GM23338 (cell line): Measurements from ENCODE around the gene COL21A1. TPM values are rescaled to one million over a fixed set of nuclear protein-coding genes. Genes with fewer than 3 reads are reported as not detected.

Experiments used
- ATAC-seq: fragments of 200-7000 bp; cut with Tn5 transposase; 3 replicates; pipeline ENCODE4 v1.9.1; 2020
- DNase-seq: peaks from one replicate; pipeline ENCODE4 v3.0.0-alpha.2; 2015; ENCODE audit warnings: low spot score
- H2AFZ ChIP-seq: fragments of 200-600 bp; sonication (generic); 2 replicates; pipeline ENCODE4 v1.8.0; 2016; ENCODE audit warnings: antibody characterized with exemption, mild to moderate bottlenecking, moderate library complexity
- H3F3A ChIP-seq: fragments of 200-600 bp; sonication (generic); replicated peaks from 2 replicates; pipeline ENCODE4 v1.8.0; 2017; ENCODE audit warnings: antibody characterized with exemption, mixed run types, low read depth
- H3K27ac ChIP-seq: fragments of 200-600 bp; sonication (generic); 2 replicates; pipeline ENCODE4 v1.6.1; 2016; ENCODE audit warnings: low read depth
- H3K27me3 ChIP-seq: fragments of 200-600 bp; sonication (generic); 2 replicates; pipeline ENCODE4 v1.8.0; 2016; ENCODE audit warnings: mild to moderate bottlenecking, mixed run types, moderate library complexity; ENCODE audit not compliant: insufficient read depth
- H3K36me3 ChIP-seq: fragments of 200-600 bp; sonication (generic); 2 replicates; pipeline ENCODE4 v1.8.0; 2016; ENCODE audit warnings: mild to moderate bottlenecking; ENCODE audit not compliant: insufficient read depth
- H3K4me1 ChIP-seq: fragments of 200-600 bp; sonication (generic); 2 replicates; pipeline ENCODE4 v1.8.0; 2016; ENCODE audit warnings: mild to moderate bottlenecking, moderate library complexity; ENCODE audit not compliant: insufficient read depth
- H3K4me2 ChIP-seq: fragments of 200-600 bp; sonication (generic); 2 replicates; pipeline ENCODE4 v1.7.1; 2017; ENCODE audit warnings: mixed run types
- H3K4me3 ChIP-seq: fragments of 200-600 bp; sonication (generic); 2 replicates; pipeline ENCODE4 v1.6.1; 2016; ENCODE audit warnings: mixed run types
- H3K79me2 ChIP-seq: fragments of 200-600 bp; sonication (generic); replicated peaks from 2 replicates; pipeline ENCODE4 v1.8.0; 2017; ENCODE audit warnings: mild to moderate bottlenecking; ENCODE audit not compliant: insufficient read depth
- H3K9me2 ChIP-seq: fragments of 200-600 bp; sonication (generic); 2 replicates; pipeline ENCODE4 v1.8.0; 2017; ENCODE audit not compliant: insufficient read depth
- H4K20me1 ChIP-seq: fragments of 200-600 bp; sonication (generic); replicated peaks from 2 replicates; pipeline ENCODE4 v1.8.0; 2017; ENCODE audit warnings: mild to moderate bottlenecking; ENCODE audit not compliant: insufficient read depth
- H3K27ac Mint-ChIP-seq: 2 replicates; pipeline ENCODE4 v1.8.0; 2020; ENCODE audit warnings: inconsistent platforms, mild to moderate bottlenecking, moderate library complexity, mixed read lengths
- H3K27me3 Mint-ChIP-seq: 3 replicates; pipeline ENCODE4 v1.8.0; 2022; ENCODE audit warnings: low read depth, mild to moderate bottlenecking, moderate library complexity, mixed read lengths, inconsistent platforms; ENCODE audit not compliant: insufficient read depth, poor library complexity
- H3K36me3 Mint-ChIP-seq: 3 replicates; pipeline ENCODE4 v1.8.0; 2021; ENCODE audit warnings: low read depth, mild to moderate bottlenecking, inconsistent platforms, moderate library complexity, mixed read lengths
- H3K4me1 Mint-ChIP-seq: 3 replicates; pipeline ENCODE4 v1.8.0; 2020; ENCODE audit warnings: mild to moderate bottlenecking, inconsistent platforms, mixed read lengths
- H3K4me3 Mint-ChIP-seq: 3 replicates; pipeline ENCODE4 v1.8.0; 2021; ENCODE audit warnings: moderate library complexity, mild to moderate bottlenecking, inconsistent platforms, mixed read lengths
- H3K9me3 Mint-ChIP-seq: 3 replicates; pipeline ENCODE4 v1.8.0; 2020; ENCODE audit warnings: moderate library complexity, mild to moderate bottlenecking, inconsistent platforms, mixed read lengths
- CREB1 ChIP-seq: fragments of 250-450 bp; sonication (Bioruptor Pico); IDR thresholded peaks from 2 replicates; pipeline ENCODE4 v1.5.0; 2020; ENCODE audit warnings: low read depth, mild to moderate bottlenecking, moderate library complexity
- EZH2 ChIP-seq: fragments of 200-600 bp; sonication (generic); IDR thresholded peaks from one replicate; pipeline ENCODE4 v1.8.0; 2017; ENCODE audit warnings: antibody characterized with exemption, mild to moderate bottlenecking, low read depth; ENCODE audit not compliant: unreplicated experiment
- EZH2phosphoT487 ChIP-seq: fragments of 200-600 bp; sonication (generic); IDR thresholded peaks from one replicate; pipeline ENCODE4 v1.8.1; 2018; ENCODE audit warnings: antibody characterized with exemption; ENCODE audit not compliant: unreplicated experiment
- JUNB ChIP-seq: IDR thresholded peaks from one replicate; pipeline ENCODE4 v1.6.1; 2016; ENCODE audit warnings: antibody characterized with exemption; ENCODE audit not compliant: unreplicated experiment
- NANOG ChIP-seq: IDR thresholded peaks from 2 replicates; pipeline ENCODE4 v1.6.1; 2016; ENCODE audit warnings: antibody characterized with exemption, borderline replicate concordance
- POLR2AphosphoS5 ChIP-seq: IDR thresholded peaks from 2 replicates; pipeline ENCODE4 v1.6.1; 2016; ENCODE audit warnings: antibody characterized with exemption, low read depth
- STAT1 ChIP-seq: IDR thresholded peaks from one replicate; pipeline ENCODE4 v1.6.1; 2016; ENCODE audit warnings: antibody characterized with exemption; ENCODE audit not compliant: unreplicated experiment
- ZNF114 ChIP-seq: fragments of 250-450 bp; sonication (Bioruptor Pico); IDR thresholded peaks from 2 replicates; pipeline ENCODE4 v1.5.0; 2020; ENCODE audit warnings: mild to moderate bottlenecking, moderate library complexity
- ZNF331 ChIP-seq: fragments of 250-450 bp; sonication (Bioruptor Pico); IDR thresholded peaks from 2 replicates; pipeline ENCODE4 v1.5.0; 2020; ENCODE audit warnings: low read depth, mild to moderate bottlenecking, moderate library complexity
- polyA plus RNA-seq: library from polyadenylated mRNA; unstranded; fragments of >200 nt; fragmentation: Nextera tagmentation; extraction: Ambion mirVana; gene quantifications from 2 replicates; pipeline ENCODE4 v1.2.1, GENCODE V29; 2016
- total RNA-seq: library from RNA; depleted of rRNA; stranded (reverse); fragments of >200 nt; shearing (Covaris generic); gene quantifications from 2 replicates; pipeline ENCODE4 v1.2.3, GENCODE V29; 2014
- TF ChIP-seq, protein P1 (sequence below): IDR thresholded peaks from 2 replicates; pipeline ENCODE4 v1.6.1; 2016; ENCODE audit warnings: antibody characterized with exemption
- TF ChIP-seq, protein P2 (sequence below): IDR thresholded peaks from one replicate; pipeline ENCODE4 v1.6.1; 2018; ENCODE audit warnings: antibody characterized with exemption; ENCODE audit not compliant: unreplicated experiment
- TF ChIP-seq, protein P3 (sequence below), 2 experiments: fragments of 200-600 bp in 1 of 2; sonication (generic) in 1 of 2; conservative IDR thresholded peaks; 2 replicates each; pipeline versions ENCODE4 v1.5.1 to v1.6.1; 2016 to 2017; ENCODE audit warnings: antibody characterized with exemption in 2 of 2, low read depth in 2 of 2, mild to moderate bottlenecking in 2 of 2, moderate library complexity in 1 of 2

Gene COL21A1
- total and polyA plus RNA-seq, 2 experiments from 2014 or later, result 5.0 to 6.2 TPM

DNA sequence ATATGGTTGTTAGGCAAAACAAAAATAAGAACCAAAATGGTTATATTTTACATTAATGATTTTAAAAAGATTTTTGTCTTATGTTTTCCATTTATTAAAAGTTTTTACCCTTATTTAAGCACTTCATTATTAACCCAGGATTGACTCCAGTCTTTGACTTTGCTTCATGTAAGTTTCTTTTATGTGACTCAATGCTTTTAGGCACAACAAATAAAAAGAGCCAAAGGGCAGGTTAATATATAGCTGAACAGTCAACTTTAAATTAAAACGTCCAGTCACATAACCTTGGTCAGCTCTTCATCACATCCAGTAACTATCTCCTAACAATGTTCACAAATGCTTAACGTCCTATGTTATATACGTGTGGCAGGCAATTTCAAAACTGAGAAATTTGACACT, 32.7 kb downstream of the COL21A1 start (continued):
- no peak for TF ChIP-seq ZNF114
- TF ChIP-seq, protein P1, sequence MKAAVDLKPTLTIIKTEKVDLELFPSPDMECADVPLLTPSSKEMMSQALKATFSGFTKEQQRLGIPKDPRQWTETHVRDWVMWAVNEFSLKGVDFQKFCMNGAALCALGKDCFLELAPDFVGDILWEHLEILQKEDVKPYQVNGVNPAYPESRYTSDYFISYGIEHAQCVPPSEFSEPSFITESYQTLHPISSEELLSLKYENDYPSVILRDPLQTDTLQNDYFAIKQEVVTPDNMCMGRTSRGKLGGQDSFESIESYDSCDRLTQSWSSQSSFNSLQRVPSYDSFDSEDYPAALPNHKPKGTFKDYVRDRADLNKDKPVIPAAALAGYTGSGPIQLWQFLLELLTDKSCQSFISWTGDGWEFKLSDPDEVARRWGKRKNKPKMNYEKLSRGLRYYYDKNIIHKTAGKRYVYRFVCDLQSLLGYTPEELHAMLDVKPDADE, result no peak
- no peak for TF ChIP-seq ZNF331 (CRISPR knock-in tag)
- no peak for TF ChIP-seq EZH2phosphoT487
- TF ChIP-seq, protein P2, sequence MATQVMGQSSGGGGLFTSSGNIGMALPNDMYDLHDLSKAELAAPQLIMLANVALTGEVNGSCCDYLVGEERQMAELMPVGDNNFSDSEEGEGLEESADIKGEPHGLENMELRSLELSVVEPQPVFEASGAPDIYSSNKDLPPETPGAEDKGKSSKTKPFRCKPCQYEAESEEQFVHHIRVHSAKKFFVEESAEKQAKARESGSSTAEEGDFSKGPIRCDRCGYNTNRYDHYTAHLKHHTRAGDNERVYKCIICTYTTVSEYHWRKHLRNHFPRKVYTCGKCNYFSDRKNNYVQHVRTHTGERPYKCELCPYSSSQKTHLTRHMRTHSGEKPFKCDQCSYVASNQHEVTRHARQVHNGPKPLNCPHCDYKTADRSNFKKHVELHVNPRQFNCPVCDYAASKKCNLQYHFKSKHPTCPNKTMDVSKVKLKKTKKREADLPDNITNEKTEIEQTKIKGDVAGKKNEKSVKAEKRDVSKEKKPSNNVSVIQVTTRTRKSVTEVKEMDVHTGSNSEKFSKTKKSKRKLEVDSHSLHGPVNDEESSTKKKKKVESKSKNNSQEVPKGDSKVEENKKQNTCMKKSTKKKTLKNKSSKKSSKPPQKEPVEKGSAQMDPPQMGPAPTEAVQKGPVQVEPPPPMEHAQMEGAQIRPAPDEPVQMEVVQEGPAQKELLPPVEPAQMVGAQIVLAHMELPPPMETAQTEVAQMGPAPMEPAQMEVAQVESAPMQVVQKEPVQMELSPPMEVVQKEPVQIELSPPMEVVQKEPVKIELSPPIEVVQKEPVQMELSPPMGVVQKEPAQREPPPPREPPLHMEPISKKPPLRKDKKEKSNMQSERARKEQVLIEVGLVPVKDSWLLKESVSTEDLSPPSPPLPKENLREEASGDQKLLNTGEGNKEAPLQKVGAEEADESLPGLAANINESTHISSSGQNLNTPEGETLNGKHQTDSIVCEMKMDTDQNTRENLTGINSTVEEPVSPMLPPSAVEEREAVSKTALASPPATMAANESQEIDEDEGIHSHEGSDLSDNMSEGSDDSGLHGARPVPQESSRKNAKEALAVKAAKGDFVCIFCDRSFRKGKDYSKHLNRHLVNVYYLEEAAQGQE, result no peak
- TF ChIP-seq NANOG, result no peak
- TF ChIP-seq, protein P3, sequence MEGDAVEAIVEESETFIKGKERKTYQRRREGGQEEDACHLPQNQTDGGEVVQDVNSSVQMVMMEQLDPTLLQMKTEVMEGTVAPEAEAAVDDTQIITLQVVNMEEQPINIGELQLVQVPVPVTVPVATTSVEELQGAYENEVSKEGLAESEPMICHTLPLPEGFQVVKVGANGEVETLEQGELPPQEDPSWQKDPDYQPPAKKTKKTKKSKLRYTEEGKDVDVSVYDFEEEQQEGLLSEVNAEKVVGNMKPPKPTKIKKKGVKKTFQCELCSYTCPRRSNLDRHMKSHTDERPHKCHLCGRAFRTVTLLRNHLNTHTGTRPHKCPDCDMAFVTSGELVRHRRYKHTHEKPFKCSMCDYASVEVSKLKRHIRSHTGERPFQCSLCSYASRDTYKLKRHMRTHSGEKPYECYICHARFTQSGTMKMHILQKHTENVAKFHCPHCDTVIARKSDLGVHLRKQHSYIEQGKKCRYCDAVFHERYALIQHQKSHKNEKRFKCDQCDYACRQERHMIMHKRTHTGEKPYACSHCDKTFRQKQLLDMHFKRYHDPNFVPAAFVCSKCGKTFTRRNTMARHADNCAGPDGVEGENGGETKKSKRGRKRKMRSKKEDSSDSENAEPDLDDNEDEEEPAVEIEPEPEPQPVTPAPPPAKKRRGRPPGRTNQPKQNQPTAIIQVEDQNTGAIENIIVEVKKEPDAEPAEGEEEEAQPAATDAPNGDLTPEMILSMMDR (conservative IDR thresholded peaks at IDR 0.05; ENCODE audit: low read depth in 2 of 2), result no peak
- TF ChIP-seq POLR2AphosphoS5, result no peak
- no peak for TF ChIP-seq JUNB
- TF ChIP-seq STAT1, result no peak
- no peak for TF ChIP-seq CREB1

DNA sequence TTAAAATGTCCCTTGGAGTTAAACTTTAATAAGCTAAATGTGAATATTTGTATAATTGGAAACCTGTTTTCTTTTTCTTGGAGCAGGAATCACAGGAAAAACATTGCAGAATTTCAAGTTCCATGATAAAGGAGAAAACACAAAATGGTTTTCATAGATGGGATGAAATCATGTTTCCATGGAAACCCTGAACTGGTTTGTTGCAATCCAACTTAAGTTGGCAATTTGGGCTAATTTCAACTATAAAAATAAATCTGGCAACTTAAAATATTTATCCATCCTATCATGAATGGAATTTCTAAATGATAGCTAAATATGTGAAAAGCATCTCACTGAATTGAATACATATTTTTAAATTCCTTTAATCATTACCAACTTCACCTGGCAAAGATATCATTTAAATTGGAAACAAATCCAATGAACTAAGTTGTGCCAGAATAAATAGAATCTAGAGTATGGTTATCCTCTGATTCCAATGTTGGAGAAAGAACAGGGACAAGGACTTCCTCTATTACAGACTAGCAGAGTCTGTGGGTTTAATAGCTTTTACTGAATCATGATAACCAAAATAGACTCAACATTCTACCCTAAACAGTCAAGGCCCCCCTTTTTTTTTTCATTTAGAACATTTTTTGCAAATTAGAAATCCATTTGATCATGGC, 33.2 kb downstream of the COL21A1 start:
- ATAC-seq, result no peak
- no peaks in the 10 kb centered on the region for H3K4me1 Mint-ChIP-seq
- no peak overlapping the region for H3K4me3 Mint-ChIP-seq
- TF ChIP-seq ZNF114 (no peak), EZH2phosphoT487 (no peak), POLR2AphosphoS5 (no peak), STAT1 (no peak), ZNF331 (CRISPR knock-in tag) (no peak), CREB1 (no peak), JUNB (no peak), NANOG (no peak), EZH2 (no peak)
- TF ChIP-seq, protein P2, result no peak
- TF ChIP-seq, protein P1, result no peak

More for the DNA sequence above, 33.2 kb downstream of the COL21A1 start:
- H2AFZ ChIP-seq, result no peak overlapping the region
- H3K36me3 ChIP-seq, result no peaks in the 10 kb centered on the region
- Mint-ChIP-seq H3K27ac (no peak overlapping the region), H3K27me3 (no peaks in the 10 kb centered on the region), H3K36me3 (no peaks in the 10 kb centered on the region), H3K9me3 (no peaks in the 10 kb centered on the region)
- no peaks in the 10 kb centered on the region for H3K9me2 ChIP-seq
- no peak overlapping the region for H3K4me2 ChIP-seq
- H3K27ac ChIP-seq, result no peak overlapping the region
- no peaks in the 10 kb centered on the region for H3K4me1 ChIP-seq
- no peak overlapping the region for H3K4me3 ChIP-seq
- H3F3A ChIP-seq, result no peaks in the 10 kb centered on the region
- no peak for DNase-seq
- H3K79me2 ChIP-seq, result no peaks in the 10 kb centered on the region
- H3K27me3 ChIP-seq, result no peaks in the 10 kb centered on the region
- no peaks in the 10 kb centered on the region for H4K20me1 ChIP-seq
